Femur (tissue), 1 donor: Measurements from ENCODE around the gene MFNG.
"Not testable (repeated sequence)": the region's sequence is repeated elsewhere in the genome, so short reads cannot be mapped to it uniquely, and the experiment has no call there.

Source experiments
- DNase-seq: peaks from one replicate; pipeline ENCODE4 v3.0.0-alpha.2; 2017

MFNG gene

GRCh38 chr22:37472418-37473006 lies 13.7 kb downstream of the MFNG start:
- no peak for DNase-seq

GRCh38 chr22:37471727-37472417 lies 14.3 kb downstream of the MFNG start:
- DNase-seq = no peak

GRCh38 chr22:37470087-37470445 lies 16.1 kb downstream of the MFNG start:
- DNase-seq = no peak

- DNase-seq = no peak
Measured at GRCh38 chr22:37469416-37470086, 16.6 kb downstream of the MFNG start.

GRCh38 chr22:37468201-37468695 lies 17.9 kb downstream of the MFNG start:
- not testable (repeated sequence) for DNase-seq

- DNase-seq = no peak
Measured at GRCh38 chr22:37467391-37467955, 18.7 kb downstream of the MFNG start.

GRCh38 chr22:37464181-37464580 lies 22.0 kb downstream of the MFNG start:
- peak; percentile 62 for DNase-seq

- peak; percentile 54 for DNase-seq
Measured at GRCh38 chr22:37462983-37463382, 23.2 kb downstream of the MFNG start.

GRCh38 chr22:37462436-37462835 lies 23.7 kb downstream of the MFNG start:
- DNase-seq = no peak

GRCh38 chr22:37461961-37462360 lies 24.2 kb downstream of the MFNG start:
- no peak for DNase-seq

GRCh38 chr22:37460684-37461083 lies 25.5 kb downstream of the MFNG start:
- no peak for DNase-seq

GRCh38 chr22:37459206-37459605 lies 27.0 kb downstream of the MFNG start:
- DNase-seq = no peak

- DNase-seq = peak; percentile 75
Measured at GRCh38 chr22:37457093-37457893, 28.9 kb downstream of the MFNG start.

GRCh38 chr22:37456346-37456745 lies 29.8 kb downstream of the MFNG start:
- no peak for DNase-seq

GRCh38 chr22:37455896-37456295 lies 30.3 kb downstream of the MFNG start:
- DNase-seq = no peak

- DNase-seq = no peak
Measured at GRCh38 chr22:37454857-37455686, 31.1 kb downstream of the MFNG start.

GRCh38 chr22:37453696-37454095 lies 32.5 kb downstream of the MFNG start:
- no peak for DNase-seq

- DNase-seq = no peak
Measured at GRCh38 chr22:37451218-37451617, 35.0 kb downstream of the MFNG start.

- no peak for DNase-seq
Measured at GRCh38 chr22:37449331-37450001, 36.7 kb downstream of the MFNG start.

- DNase-seq = no peak
Measured at GRCh38 chr22:37448516-37449127, 37.6 kb downstream of the MFNG start.

- no peak for DNase-seq
Measured at GRCh38 chr22:37445501-37445900, 40.7 kb downstream of the MFNG start.
